Common myeloid progenitor, CD34-positive (primary cell): Measurements from ENCODE around the gene SPIB.
"Not testable (repeated sequence)": the region's sequence is repeated elsewhere in the genome, so short reads cannot be mapped to it uniquely, and the experiment has no call there.

Experiments
- CTCF ChIA-PET: fragments of 350-600 bp; sonication (Branson Sonifier 250); formaldehyde crosslinking; loops from one replicate; lab custom pipeline; 2021; ENCODE audit warnings: antibody characterized with exemption; lab: Charles Lee
- POLR2A ChIA-PET: fragments of 350-600 bp; sonication (Branson Sonifier 250); formaldehyde crosslinking; loops from one replicate; lab custom pipeline; 2021; ENCODE audit warnings: antibody characterized with exemption; lab: Charles Lee
- DNase-seq, 3 donors: peaks; one replicate each; pipeline versions ENCODE4 v3.0.0 to v3.0.0-alpha.2; 2013
- H3K27ac ChIP-seq, 2 experiments: 1 replicate in 1 of 2; 2 replicates in 1 of 2; pipeline ENCODE4 v1.7.0; 2013; ENCODE audit warnings: inconsistent platforms in 2 of 2, low read length in 2 of 2, mild to moderate bottlenecking in 2 of 2, low read depth in 1 of 2, moderate library complexity in 1 of 2; ENCODE audit not compliant: severe bottlenecking in 2 of 2, insufficient read depth in 1 of 2, poor library complexity in 1 of 2
- H3K27me3 ChIP-seq, 5 experiments: replicated peaks in 2 of 5; 1 replicate in 3 of 5; 2 replicates in 2 of 5; pipeline versions ENCODE4 v1.6.1 to v1.7.0; 2013; ENCODE audit warnings: low read length in 4 of 5, mild to moderate bottlenecking in 2 of 5, moderate library complexity in 2 of 5, inconsistent platforms in 1 of 5; ENCODE audit not compliant: insufficient read depth in 5 of 5, control insufficient read depth in 4 of 5
- H3K36me3 ChIP-seq, 4 experiments: 1 replicate in 2 of 4; 2 replicates in 2 of 4; pipeline versions ENCODE4 v1.6.1 to v1.7.0; 2013; ENCODE audit warnings: low read length in 3 of 4, control low read depth in 1 of 4, mild to moderate bottlenecking in 1 of 4; ENCODE audit not compliant: control insufficient read depth in 4 of 4, insufficient read depth in 4 of 4
- H3K4me1 ChIP-seq, 4 experiments: 1 replicate in 3 of 4; 2 replicates in 1 of 4; pipeline versions ENCODE4 v1.6.1 to v1.7.1; 2013; ENCODE audit warnings: low read length in 3 of 4, mild to moderate bottlenecking in 3 of 4, control low read depth in 1 of 4, inconsistent platforms in 1 of 4, moderate library complexity in 1 of 4; ENCODE audit not compliant: control insufficient read depth in 4 of 4, insufficient read depth in 4 of 4; ENCODE audit errors: control extremely low read depth in 1 of 4
- H3K4me3 ChIP-seq, 7 experiments: 1 replicate in 4 of 7; 2 replicates in 3 of 7; pipeline versions ENCODE4 v1.5.1 to v1.7.0; 2013; ENCODE audit warnings: mild to moderate bottlenecking in 7 of 7, low read length in 6 of 7, moderate library complexity in 6 of 7, inconsistent platforms in 2 of 7, low read depth in 2 of 7, control low read depth in 1 of 7; ENCODE audit not compliant: insufficient read depth in 4 of 7, control insufficient read depth in 1 of 7; ENCODE audit errors: extremely low read depth in 1 of 7
- H3K9me3 ChIP-seq, 5 experiments: 1 replicate in 4 of 5; 2 replicates in 1 of 5; pipeline versions ENCODE4 v1.6.1 to v1.7.1; 2013; ENCODE audit warnings: low read length in 4 of 5, mild to moderate bottlenecking in 2 of 5, inconsistent platforms in 1 of 5, low read depth in 1 of 5, moderate library complexity in 1 of 5; ENCODE audit not compliant: control insufficient read depth in 4 of 5, insufficient read depth in 2 of 5; ENCODE audit errors: control extremely low read depth in 1 of 5
- WGBS: methylation state at CpG from one replicate; pipeline ENCODE4 v1.1.5; 2013; ENCODE audit not compliant: insufficient coverage; 5-methylcytosine and 5-hydroxymethylcytosine counted together

SPIB gene

GRCh38 chr19:50383852-50384684 is 34.7 kb upstream of the SPIB start, which contains the start of gene POLD1:
Gene POLD1, plus strand, starts transcription at chr19:50384347. Its CDS starts 14,505 bp downstream, at chr19:50398852.
- peak within 1 kb of the TSS; percentile 2 to 73 for H3K27ac ChIP-seq
- H3K36me3 ChIP-seq, result peaks cover 4 to 56% (median 36%) of the 10 kb centered on the region in 4 experiments
- H3K9me3 ChIP-seq, result no peaks in the 10 kb centered on the region
- peak; percentile 97 to 99 (median 98) for DNase-seq
- peak within 1 kb of the TSS; percentile 43 to 86 (median 77) for H3K4me3 ChIP-seq
- H3K4me1 ChIP-seq, result peaks cover 2 to 37% (median 18%) of the 10 kb centered on the region in 4 experiments
- WGBS, result under 1% methylated on average over 75 of the region's 78 CpGs
- POLR2A ChIA-PET, result interaction anchor here (1.3 kb wide), 1 partner anchor 31 kb away, joined by 4 read pairs; no protein-coding TSS in a partner anchor
- CTCF ChIA-PET, result interaction anchor here (1.7 kb wide), 1 partner anchor 31 kb away, joined by 5 read pairs; no protein-coding TSS in a partner anchor
- H3K27me3 ChIP-seq, result no peaks in the 10 kb centered on the region

GRCh38 chr19:50384685-50385535 is 33.8 kb upstream of the SPIB start:
- DNase-seq, result peak in 2 of 3 donors; percentile 35 to 39
- POLR2A ChIA-PET, result interaction anchor here (0.6 to 1.3 kb wide), 2 partner anchors 28 to 30 kb away, joined by 4 read pairs; no protein-coding TSS in a partner anchor
- peak overlapping the region; percentile 2 to 73 for H3K27ac ChIP-seq
- peaks cover 0 to 51% (median 27%) of the 10 kb centered on the region in 4 experiments for H3K36me3 ChIP-seq
- no peaks in the 10 kb centered on the region for H3K9me3 ChIP-seq
- H3K27me3 ChIP-seq, result no peaks in the 10 kb centered on the region
- peaks cover 2 to 37% (median 18%) of the 10 kb centered on the region in 4 experiments for H3K4me1 ChIP-seq
- H3K4me3 ChIP-seq, result peak overlapping the region; percentile 43 to 86 (median 77)
- CTCF ChIA-PET, result interaction anchor here (0.7 to 1.7 kb wide), 4 partner anchors 31 to 713 kb away, joined by 3 to 5 read pairs (median 3); no protein-coding TSS in a partner anchor
- 31% methylated on average over 25 of the region's 26 CpGs for WGBS

- 78% methylated on average over 16 of the region's 21 CpGs for WGBS
- CTCF ChIA-PET, result interaction anchor here (0.9 to 1.4 kb wide), 3 partner anchors 28 to 96 kb away, joined by 3 read pairs; no protein-coding TSS in a partner anchor
- POLR2A ChIA-PET, result interaction anchor here (1.0 kb wide), 1 partner anchor 11 kb away, joined by 3 read pairs; the partner anchor contains the start of gene NR1H2
- Histone ChIP-seq H3K9me3 (no peaks in the 10 kb centered on the region), H3K4me3 (no peak overlapping the region), H3K27me3 (no peaks in the 10 kb centered on the region), H3K4me1 (peaks cover 2 to 37% (median 18%) of the 10 kb centered on the region in 4 experiments), H3K36me3 (peaks cover 0 to 29% (median 14%) of the 10 kb centered on the region in 4 experiments), H3K27ac (no peak overlapping the region)
- DNase-seq, result peak in 2 of 3 donors; percentile 32 to 41
Measured at GRCh38 chr19:50387176-50387867, 31.4 kb upstream of the SPIB start.

- 97% methylated on average over 8 of the region's 8 CpGs for WGBS
- Histone ChIP-seq H3K4me1 (peaks cover 2 to 37% (median 18%) of the 10 kb centered on the region in 4 experiments), H3K27ac (no peak overlapping the region), H3K36me3 (peaks cover 2 to 28% (median 11%) of the 10 kb centered on the region in 4 experiments), H3K4me3 (no peak overlapping the region), H3K27me3 (no peaks in the 10 kb centered on the region), H3K9me3 (no peaks in the 10 kb centered on the region)
- ChIA-PET CTCF (interaction anchor here (0.9 to 1.4 kb wide), 3 partner anchors 30 to 96 kb away, joined by 3 to 5 read pairs (median 3); no protein-coding TSS in a partner anchor), POLR2A (no interaction called here)
- DNase-seq, result no peak
Measured at GRCh38 chr19:50387868-50388245, 30.9 kb upstream of the SPIB start.

GRCh38 chr19:50390295-50390694 is 28.4 kb upstream of the SPIB start:
- WGBS, result 94% methylated on average over 3 of the region's 3 CpGs
- CTCF ChIA-PET, DNase-seq, POLR2A ChIA-PET, H3K27me3 ChIP-seq, H3K27ac ChIP-seq, H3K9me3 ChIP-seq, H3K4me3 ChIP-seq: not testable (repeated sequence)
- Histone ChIP-seq H3K36me3 (peaks cover 2 to 40% (median 13%) of the 10 kb centered on the region in 4 experiments), H3K4me1 (peaks cover 0 to 22% (median 4%) of the 10 kb centered on the region in 4 experiments)

GRCh38 chr19:50390952-50391351 is 27.8 kb upstream of the SPIB start:
- Histone ChIP-seq H3K36me3 (peaks cover 2 to 40% (median 13%) of the 10 kb centered on the region in 4 experiments), H3K4me1 (peaks cover 0 to 15% (median 0%) of the 10 kb centered on the region in 4 experiments)
- DNase-seq, POLR2A ChIA-PET, CTCF ChIA-PET, H3K9me3 ChIP-seq, H3K27ac ChIP-seq, H3K27me3 ChIP-seq, H3K4me3 ChIP-seq: not testable (repeated sequence)
- 96% methylated on average over 11 of the region's 23 CpGs for WGBS
